ENCODE results near the gene ACTN4.

DNA sequence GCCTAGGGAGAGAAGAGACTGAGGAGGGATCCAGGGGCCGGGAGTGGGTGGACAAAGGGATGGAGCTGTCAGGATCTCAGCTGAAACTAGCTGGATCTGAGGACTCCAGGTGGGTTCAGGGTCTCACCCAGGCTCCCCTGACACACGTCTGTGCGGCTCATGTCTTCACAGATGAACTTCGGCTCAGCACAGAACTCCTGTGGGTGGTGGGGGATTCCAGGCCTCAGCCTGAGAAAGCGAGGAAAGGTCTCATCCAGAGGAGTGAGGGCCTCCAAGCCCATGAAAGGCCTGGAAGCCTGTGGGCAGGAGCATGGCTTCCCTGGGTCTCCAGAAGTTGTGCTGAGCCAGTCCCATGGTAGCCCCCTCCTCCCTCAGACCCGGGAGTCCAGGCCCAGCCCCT lies 95.5 kb downstream of the ACTN4 start:
- no peak for TF ChIP-seq CTCF (IDR thresholded peaks at IDR 0.05)
- TF ChIP-seq POLR2A (IDR thresholded peaks at IDR 0.05), result no peak

Data from heart left ventricle (tissue), 13 donors.